Activated naive CD8-positive, alpha-beta T cell treated with anti-CD3 and anti-CD28 coated beads for 36 hours (primary cell): ENCODE results near the gene DHRS12. TPM values are rescaled to one million over a fixed set of nuclear protein-coding genes. Genes with fewer than 3 reads are reported as not detected.

Experiments
- DNase-seq: peaks from one replicate; pipeline ENCODE4 v3.0.0; 2021
- H3K27ac Mint-ChIP-seq: one replicate; pipeline ENCODE4 v1.8.0; 2022; ENCODE audit warnings: mild to moderate bottlenecking, moderate library complexity, mixed read lengths
- H3K27me3 Mint-ChIP-seq: one replicate; pipeline ENCODE4 v1.8.0; 2022; ENCODE audit warnings: mild to moderate bottlenecking, mixed read lengths
- H3K36me3 Mint-ChIP-seq: one replicate; pipeline ENCODE4 v1.8.0; 2021; ENCODE audit warnings: mild to moderate bottlenecking, mixed read lengths
- H3K4me1 Mint-ChIP-seq: one replicate; pipeline ENCODE4 v1.8.0; 2021; ENCODE audit warnings: mixed read lengths
- H3K4me3 Mint-ChIP-seq: one replicate; pipeline ENCODE4 v1.8.0; 2022; ENCODE audit warnings: mild to moderate bottlenecking, moderate library complexity, mixed read lengths
- H3K9me3 Mint-ChIP-seq: one replicate; pipeline ENCODE4 v1.8.0; 2022; ENCODE audit warnings: mixed read lengths
- total RNA-seq, 2 experiments: library from RNA; stranded (reverse); gene quantifications; one replicate each; pipeline ENCODE4 v1.2.3, GENCODE V29; 2021

Gene DHRS12
- total RNA-seq, 2 experiments from 2014 or later, result 9.7 to 9.9 TPM

GRCh38 chr13:51783428-51784094 is 20.4 kb downstream of the DHRS12 start:
- no peak for DNase-seq
- Mint-ChIP-seq H3K4me3 (no peak overlapping the region), H3K9me3 (no peaks in the 10 kb centered on the region), H3K4me1 (peaks cover 8% of the 10 kb centered on the region), H3K36me3 (peaks cover 5% of the 10 kb centered on the region), H3K27me3 (no peaks in the 10 kb centered on the region), H3K27ac (no peak overlapping the region)

GRCh38 chr13:51782026-51782710 is 21.8 kb downstream of the DHRS12 start:
- DNase-seq, result no peak
- no peak overlapping the region for H3K4me3 Mint-ChIP-seq
- peaks cover 5% of the 10 kb centered on the region for H3K36me3 Mint-ChIP-seq
- H3K27me3 Mint-ChIP-seq, result no peaks in the 10 kb centered on the region
- H3K27ac Mint-ChIP-seq, result no peak overlapping the region
- peaks cover 6% of the 10 kb centered on the region for H3K4me1 Mint-ChIP-seq
- H3K9me3 Mint-ChIP-seq, result no peaks in the 10 kb centered on the region

- no peaks in the 10 kb centered on the region for H3K27me3 Mint-ChIP-seq
- DNase-seq, result no peak
- peaks cover under 1% of the 10 kb centered on the region for H3K4me1 Mint-ChIP-seq
- H3K36me3 Mint-ChIP-seq, result peaks cover 5% of the 10 kb centered on the region
- no peak overlapping the region for H3K4me3 Mint-ChIP-seq
- H3K9me3 Mint-ChIP-seq, result no peaks in the 10 kb centered on the region
- H3K27ac Mint-ChIP-seq, result no peak overlapping the region
Observed at GRCh38 chr13:51781246-51782022, 22.5 kb downstream of the DHRS12 start.

- Mint-ChIP-seq H3K27me3 (no peaks in the 10 kb centered on the region), H3K4me1 (no peaks in the 10 kb centered on the region), H3K4me3 (no peak overlapping the region), H3K36me3 (peaks cover 5% of the 10 kb centered on the region), H3K9me3 (no peaks in the 10 kb centered on the region), H3K27ac (no peak overlapping the region)
- no peak for DNase-seq
Observed at GRCh38 chr13:51780099-51780498, 23.9 kb downstream of the DHRS12 start.

GRCh38 chr13:51778392-51778791 is 25.6 kb downstream of the DHRS12 start:
- Mint-ChIP-seq H3K36me3 (peaks cover 5% of the 10 kb centered on the region), H3K27me3 (no peaks in the 10 kb centered on the region), H3K4me1 (no peaks in the 10 kb centered on the region), H3K9me3 (no peaks in the 10 kb centered on the region), H3K4me3 (no peak overlapping the region), H3K27ac (no peak overlapping the region)
- DNase-seq, result no peak

- Mint-ChIP-seq H3K9me3 (no peaks in the 10 kb centered on the region), H3K27me3 (no peaks in the 10 kb centered on the region), H3K4me3 (no peak overlapping the region), H3K27ac (no peak overlapping the region), H3K4me1 (no peaks in the 10 kb centered on the region), H3K36me3 (peaks cover 5% of the 10 kb centered on the region)
- no peak for DNase-seq
Observed at GRCh38 chr13:51777921-51778320, 26.0 kb downstream of the DHRS12 start.

GRCh38 chr13:51776179-51776578 is 27.8 kb downstream of the DHRS12 start:
- Mint-ChIP-seq H3K4me1 (no peaks in the 10 kb centered on the region), H3K9me3 (no peaks in the 10 kb centered on the region), H3K27me3 (no peaks in the 10 kb centered on the region), H3K4me3 (no peak overlapping the region), H3K27ac (no peak overlapping the region), H3K36me3 (peaks cover 6% of the 10 kb centered on the region)
- DNase-seq, result no peak

GRCh38 chr13:51773515-51773914 is 30.4 kb downstream of the DHRS12 start:
- Mint-ChIP-seq H3K27me3 (no peaks in the 10 kb centered on the region), H3K27ac (no peak overlapping the region)

GRCh38 chr13:51772781-51773180 is 31.2 kb downstream of the DHRS12 start:
- no peak overlapping the region for H3K4me3 Mint-ChIP-seq

More at GRCh38 chr13:51773515-51773914, 30.4 kb downstream of the DHRS12 start:
- DNase-seq, result no peak
- H3K9me3 Mint-ChIP-seq, result no peaks in the 10 kb centered on the region
- H3K4me1 Mint-ChIP-seq, result no peaks in the 10 kb centered on the region
- no peak overlapping the region for H3K4me3 Mint-ChIP-seq
- peaks cover 2% of the 10 kb centered on the region for H3K36me3 Mint-ChIP-seq

GRCh38 chr13:51772105-51772455 is 31.9 kb downstream of the DHRS12 start:
- H3K27ac Mint-ChIP-seq, result no peak overlapping the region
- no peaks in the 10 kb centered on the region for H3K4me1 Mint-ChIP-seq
- peaks cover 2% of the 10 kb centered on the region for H3K36me3 Mint-ChIP-seq
- H3K27me3 Mint-ChIP-seq, result no peaks in the 10 kb centered on the region
- DNase-seq, result no peak
- H3K4me3 Mint-ChIP-seq, result no peak overlapping the region
- no peaks in the 10 kb centered on the region for H3K9me3 Mint-ChIP-seq

More at GRCh38 chr13:51772781-51773180, 31.2 kb downstream of the DHRS12 start:
- Mint-ChIP-seq H3K4me1 (no peaks in the 10 kb centered on the region), H3K27me3 (no peaks in the 10 kb centered on the region), H3K9me3 (no peaks in the 10 kb centered on the region), H3K27ac (no peak overlapping the region), H3K36me3 (peaks cover 2% of the 10 kb centered on the region)
- DNase-seq, result no peak

- DNase-seq, result no peak
- Mint-ChIP-seq H3K4me3 (no peak overlapping the region), H3K9me3 (no peaks in the 10 kb centered on the region), H3K27me3 (no peaks in the 10 kb centered on the region), H3K27ac (no peak overlapping the region), H3K4me1 (no peaks in the 10 kb centered on the region), H3K36me3 (peaks cover 5% of the 10 kb centered on the region)
Observed at GRCh38 chr13:51771418-51772104, 32.4 kb downstream of the DHRS12 start.

- peaks cover 5% of the 10 kb centered on the region for H3K36me3 Mint-ChIP-seq
Observed at GRCh38 chr13:51770681-51771417, 33.1 kb downstream of the DHRS12 start.

GRCh38 chr13:51770160-51770559 is 33.8 kb downstream of the DHRS12 start:
- no peak overlapping the region for H3K4me3 Mint-ChIP-seq
- no peak for DNase-seq
- no peaks in the 10 kb centered on the region for H3K9me3 Mint-ChIP-seq
- peaks cover 7% of the 10 kb centered on the region for H3K36me3 Mint-ChIP-seq
- peaks cover 12% of the 10 kb centered on the region for H3K4me1 Mint-ChIP-seq
- H3K27ac Mint-ChIP-seq, result no peak overlapping the region
- no peaks in the 10 kb centered on the region for H3K27me3 Mint-ChIP-seq

More at GRCh38 chr13:51770681-51771417, 33.1 kb downstream of the DHRS12 start:
- Mint-ChIP-seq H3K27me3 (no peaks in the 10 kb centered on the region), H3K4me1 (peaks cover 5% of the 10 kb centered on the region), H3K27ac (no peak overlapping the region), H3K4me3 (no peak overlapping the region), H3K9me3 (no peaks in the 10 kb centered on the region)
- no peak for DNase-seq

GRCh38 chr13:51769455-51770127 is 34.4 kb downstream of the DHRS12 start:
- H3K27ac Mint-ChIP-seq, result no peak overlapping the region

More at GRCh38 chr13:51769455-51770127, 34.4 kb downstream of the DHRS12 start:
- Mint-ChIP-seq H3K4me3 (no peak overlapping the region), H3K27me3 (no peaks in the 10 kb centered on the region), H3K4me1 (peaks cover 17% of the 10 kb centered on the region), H3K9me3 (no peaks in the 10 kb centered on the region), H3K36me3 (peaks cover 7% of the 10 kb centered on the region)
- DNase-seq, result no peak
